Bronchial epithelial cell (primary cell): ENCODE data around the gene PAX5. TPM values are rescaled to one million over a fixed set of nuclear protein-coding genes. Genes with fewer than 3 reads are reported as not detected.

ENCODE experiments used
- DNase-seq: peaks from one replicate; pipeline ENCODE4 v3.0.0-alpha.2; 2010; ENCODE audit warnings: low read depth
- FAIRE-seq: peaks from 2 replicates; lab custom pipeline; 2011; peaks lifted over from hg19 to GRCh38; lab: Jason Lieb, UNC
- H3K27me3 ChIP-seq: 2 replicates; pipeline ENCODE4 v1.5.1; 2011; ENCODE audit warnings: low read length; ENCODE audit not compliant: control insufficient read depth, insufficient read depth
- H3K36me3 ChIP-seq: 2 replicates; pipeline ENCODE4 v1.5.1; 2011; ENCODE audit warnings: low read length; ENCODE audit not compliant: control insufficient read depth, insufficient read depth
- H3K4me3 ChIP-seq: 2 replicates; pipeline ENCODE4 v1.5.1; 2011; ENCODE audit warnings: mild to moderate bottlenecking, low read depth, low read length, control low read depth
- CTCF ChIP-seq: IDR thresholded peaks from 2 replicates; pipeline ENCODE4 v1.5.1; 2011; ENCODE audit warnings: mild to moderate bottlenecking, moderate library complexity, low read length, control low read depth, inconsistent platforms; ENCODE audit not compliant: insufficient read depth, severe bottlenecking
- total RNA-seq: library from RNA; depleted of rRNA; stranded (reverse); fragments of >200 nt; gene quantifications from 2 replicates; pipeline ENCODE4 v1.2.1, GENCODE V29; 2014

The PAX5 gene
- total RNA-seq, 1 donor from 2014 or later = not detected

GRCh38 chr9:36820392-36820861 lies 213.6 kb downstream of the PAX5 start:
- H3K4me3 ChIP-seq = no peak overlapping the region

GRCh38 chr9:36818965-36819870 lies 214.8 kb downstream of the PAX5 start:
- Histone ChIP-seq H3K36me3 (no peaks in the 10 kb centered on the region), H3K27me3 (peaks cover 6% of the 10 kb centered on the region), H3K4me3 (no peak overlapping the region)
- FAIRE-seq = no peak
- TF ChIP-seq CTCF = no peak
- DNase-seq = no peak

More at GRCh38 chr9:36820392-36820861, 213.6 kb downstream of the PAX5 start:
- DNase-seq = no peak
- Histone ChIP-seq H3K36me3 (no peaks in the 10 kb centered on the region), H3K27me3 (peaks cover 6% of the 10 kb centered on the region)
- no peak for TF ChIP-seq CTCF
- no peak for FAIRE-seq

GRCh38 chr9:36818242-36818938 lies 215.7 kb downstream of the PAX5 start:
- peaks cover 6% of the 10 kb centered on the region for H3K27me3 ChIP-seq
- TF ChIP-seq CTCF = no peak
- DNase-seq (no peak), FAIRE-seq (no peak)
- peak overlapping the region; percentile 4 for H3K4me3 ChIP-seq
- H3K36me3 ChIP-seq = no peaks in the 10 kb centered on the region

GRCh38 chr9:36817160-36817834 lies 216.8 kb downstream of the PAX5 start:
- FAIRE-seq = no peak
- no peaks in the 10 kb centered on the region for H3K36me3 ChIP-seq
- peaks cover 6% of the 10 kb centered on the region for H3K27me3 ChIP-seq
- no peak for DNase-seq
- no peak overlapping the region for H3K4me3 ChIP-seq
- no peak for TF ChIP-seq CTCF

- DNase-seq = no peak
- no peak for FAIRE-seq
- Histone ChIP-seq H3K27me3 (peaks cover 6% of the 10 kb centered on the region), H3K36me3 (no peaks in the 10 kb centered on the region), H3K4me3 (no peak overlapping the region)
- TF ChIP-seq CTCF = no peak
Observed at GRCh38 chr9:36816371-36816770, 217.7 kb downstream of the PAX5 start.
